Breast epithelium (tissue), 4 donors: ENCODE data around the gene AFG3L2. TPM values are rescaled to one million over a fixed set of nuclear protein-coding genes. Genes with fewer than 3 reads are reported as not detected.

Experiments
- DNase-seq, 2 donors: peaks; one replicate each; pipeline ENCODE4 v3.0.0-alpha.2; 2019; ENCODE audit warnings: low spot score in 2 of 2
- H3K27ac ChIP-seq, 2 donors: fragments of 200-600 bp; sonication (generic) in 1 of 2; one replicate each; pipeline ENCODE4 v1.5.1; 2016 to 2019; ENCODE audit warnings: mild to moderate bottlenecking in 1 of 2
- H3K27me3 ChIP-seq, 2 donors: fragments of 200-600 bp; sonication (generic) in 1 of 2; one replicate each; pipeline versions ENCODE4 v1.5.1 to v1.6.0; 2017 to 2019; ENCODE audit warnings: control low read depth in 1 of 2, mild to moderate bottlenecking in 1 of 2
- H3K36me3 ChIP-seq: fragments of 200-600 bp; one replicate; pipeline ENCODE4 v1.5.1; 2019
- H3K4me1 ChIP-seq, 2 donors: fragments of 200-600 bp; sonication (generic); one replicate each; pipeline ENCODE4 v1.5.1; 2016 to 2019; ENCODE audit warnings: control low read depth in 1 of 2
- H3K4me3 ChIP-seq, 3 donors: fragments of 200-600 bp; sonication (generic); 1 replicate in 2 of 3; 2 replicates in 1 of 3; pipeline ENCODE4 v1.5.1; 2016 to 2019; ENCODE audit warnings: mild to moderate bottlenecking in 3 of 3, moderate library complexity in 2 of 3
- H3K9me3 ChIP-seq, 2 donors: fragments of 200-600 bp; sonication (generic) in 1 of 2; one replicate each; pipeline ENCODE4 v1.5.1; 2016 to 2019; ENCODE audit warnings: control low read depth in 1 of 2
- POLR2A ChIP-seq: fragments of 450-650 bp; IDR thresholded peaks from one replicate; pipeline ENCODE4 v1.6.1; 2016; ENCODE audit warnings: antibody characterized with exemption, mild to moderate bottlenecking, moderate library complexity
- POLR2AphosphoS5 ChIP-seq, 3 donors: sonication (generic); formaldehyde crosslinking; IDR thresholded peaks; one replicate each; pipeline ENCODE4 v1.6.1; 2017; ENCODE audit warnings: antibody characterized with exemption in 3 of 3
- intact Hi-C: fragments of 100-400 bp; cut with DNase I; formaldehyde crosslinking; loops from one replicate; pipeline ENCODE4 v1.15.1; 2023; ENCODE audit warnings: low total_unique reads
- total RNA-seq, 3 donors: library from RNA; depleted of rRNA; stranded (reverse); fragments of >200 nt; gene quantifications; one replicate each; pipeline ENCODE4 v1.1.0, GENCODE V29; 2016
- TF ChIP-seq, protein P1 (sequence below), 3 donors: fragments of 450-650 bp; IDR thresholded peaks; one replicate each; pipeline ENCODE4 v1.5.1; 2016 to 2017; ENCODE audit warnings: antibody characterized with exemption in 3 of 3, mild to moderate bottlenecking in 3 of 3, moderate library complexity in 3 of 3

Gene AFG3L2
- total RNA-seq, 3 donors from 2014 or later: 37.0 to 43.5 (median 42.7) TPM

DNA sequence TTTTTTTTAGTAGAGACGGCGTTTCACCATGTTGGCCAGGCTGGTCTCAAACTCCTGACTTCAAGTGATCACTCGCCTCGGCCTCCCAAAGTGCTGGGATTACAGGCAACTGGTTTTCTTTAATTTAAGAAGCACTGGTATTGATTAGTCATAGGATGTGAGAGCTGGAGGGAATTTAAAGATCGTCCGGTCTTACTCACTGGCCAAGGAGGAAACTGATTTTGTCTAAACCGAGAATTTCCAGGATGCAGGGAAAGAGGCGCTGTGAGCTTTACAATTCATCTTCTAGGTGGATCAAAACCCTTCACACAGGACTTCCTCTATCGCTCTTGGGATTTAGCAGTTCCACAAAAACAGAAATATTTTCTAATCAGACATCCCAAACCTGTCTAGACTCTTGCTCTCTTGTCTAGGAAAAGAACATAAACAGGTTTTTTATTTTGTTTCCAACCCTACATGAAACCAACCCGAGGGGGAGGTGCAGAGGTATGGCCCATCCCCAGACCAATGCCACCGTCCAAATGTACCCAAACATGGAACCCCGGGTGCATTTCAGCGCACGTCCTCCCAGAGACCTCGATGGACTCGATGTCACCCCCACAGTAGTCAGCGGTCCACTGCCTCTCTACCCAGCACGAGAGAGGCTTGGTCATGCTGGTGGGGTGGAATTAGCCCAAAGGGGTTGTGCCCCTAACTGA lies 81.5 kb downstream of the AFG3L2 start:
- H3K9me3 ChIP-seq: no peaks in the 10 kb centered on the region
- no peak overlapping the region for H3K27ac ChIP-seq
- no peaks in the 10 kb centered on the region for H3K36me3 ChIP-seq
- H3K27me3 ChIP-seq: no peaks in the 10 kb centered on the region
- H3K4me3 ChIP-seq: no peak overlapping the region
- intact Hi-C loops: no loop called here
- no peak for DNase-seq
- no peak for TF ChIP-seq POLR2A
- no peak for TF ChIP-seq POLR2AphosphoS5 (IDR thresholded peaks at IDR 0.05)
- TF ChIP-seq, protein P1, sequence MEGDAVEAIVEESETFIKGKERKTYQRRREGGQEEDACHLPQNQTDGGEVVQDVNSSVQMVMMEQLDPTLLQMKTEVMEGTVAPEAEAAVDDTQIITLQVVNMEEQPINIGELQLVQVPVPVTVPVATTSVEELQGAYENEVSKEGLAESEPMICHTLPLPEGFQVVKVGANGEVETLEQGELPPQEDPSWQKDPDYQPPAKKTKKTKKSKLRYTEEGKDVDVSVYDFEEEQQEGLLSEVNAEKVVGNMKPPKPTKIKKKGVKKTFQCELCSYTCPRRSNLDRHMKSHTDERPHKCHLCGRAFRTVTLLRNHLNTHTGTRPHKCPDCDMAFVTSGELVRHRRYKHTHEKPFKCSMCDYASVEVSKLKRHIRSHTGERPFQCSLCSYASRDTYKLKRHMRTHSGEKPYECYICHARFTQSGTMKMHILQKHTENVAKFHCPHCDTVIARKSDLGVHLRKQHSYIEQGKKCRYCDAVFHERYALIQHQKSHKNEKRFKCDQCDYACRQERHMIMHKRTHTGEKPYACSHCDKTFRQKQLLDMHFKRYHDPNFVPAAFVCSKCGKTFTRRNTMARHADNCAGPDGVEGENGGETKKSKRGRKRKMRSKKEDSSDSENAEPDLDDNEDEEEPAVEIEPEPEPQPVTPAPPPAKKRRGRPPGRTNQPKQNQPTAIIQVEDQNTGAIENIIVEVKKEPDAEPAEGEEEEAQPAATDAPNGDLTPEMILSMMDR (IDR thresholded peaks at IDR 0.05): no peak
- H3K4me1 ChIP-seq: no peaks in the 10 kb centered on the region

DNA sequence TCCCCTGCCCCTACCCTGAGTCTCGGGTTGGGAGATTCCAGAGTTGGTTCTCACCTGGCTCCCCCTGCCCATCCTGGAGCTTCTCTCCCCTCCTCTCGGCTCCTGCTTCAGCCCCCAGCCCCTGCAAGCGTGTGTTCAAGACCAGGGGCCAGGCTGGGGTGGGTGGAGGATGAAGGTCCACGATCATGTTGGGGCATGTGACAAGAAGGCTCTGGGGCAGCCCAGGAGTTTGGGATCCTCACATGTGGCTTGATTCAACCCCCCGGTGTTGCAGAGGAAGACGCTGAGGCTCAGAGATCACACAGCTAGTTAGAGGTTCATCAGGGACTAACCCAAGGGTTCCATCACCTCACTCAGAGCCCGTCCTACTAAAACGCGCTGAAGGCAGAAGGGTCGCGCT lies 83.2 kb downstream of the AFG3L2 start:
- intact Hi-C loops: no loop called here
- H3K36me3 ChIP-seq: no peaks in the 10 kb centered on the region
- TF ChIP-seq POLR2A (no peak), POLR2AphosphoS5 (IDR thresholded peaks at IDR 0.05) (no peak)
- no peak overlapping the region for H3K27ac ChIP-seq
- H3K4me3 ChIP-seq: no peak overlapping the region
- DNase-seq: no peak
- H3K9me3 ChIP-seq: no peaks in the 10 kb centered on the region
- peaks cover 0 to 3% of the 10 kb centered on the region in 2 donors for H3K4me1 ChIP-seq
- H3K27me3 ChIP-seq: no peaks in the 10 kb centered on the region

DNA sequence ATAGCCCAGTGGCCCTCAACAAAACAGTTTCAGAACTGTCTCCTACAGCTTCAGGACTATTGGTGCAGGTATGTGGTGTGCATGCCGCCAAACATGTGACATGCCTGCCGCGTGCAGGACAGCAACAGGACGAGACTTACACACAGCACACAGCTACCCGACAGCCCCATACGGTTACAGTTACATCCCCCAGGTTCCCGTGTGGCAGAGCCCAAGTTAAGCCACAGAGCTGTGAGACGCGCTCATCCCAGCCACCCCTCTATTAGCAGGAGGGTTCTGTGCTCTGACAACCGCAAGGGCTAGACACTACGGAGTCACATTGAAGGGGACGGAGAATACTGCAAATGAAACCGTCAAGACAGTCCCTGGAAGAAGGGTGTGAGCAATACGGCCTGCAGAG lies 85.3 kb downstream of the AFG3L2 start:
- Histone ChIP-seq H3K4me1 (peaks cover 0 to 5% of the 10 kb centered on the region in 2 donors), H3K27me3 (no peaks in the 10 kb centered on the region), H3K27ac (no peak overlapping the region), H3K36me3 (no peaks in the 10 kb centered on the region), H3K4me3 (no peak overlapping the region), H3K9me3 (no peaks in the 10 kb centered on the region)
- TF ChIP-seq, protein P1 (IDR thresholded peaks at IDR 0.05): no peak
- TF ChIP-seq POLR2A (no peak), POLR2AphosphoS5 (IDR thresholded peaks at IDR 0.05) (no peak)
- intact Hi-C loops: no loop called here
- no peak for DNase-seq

DNA sequence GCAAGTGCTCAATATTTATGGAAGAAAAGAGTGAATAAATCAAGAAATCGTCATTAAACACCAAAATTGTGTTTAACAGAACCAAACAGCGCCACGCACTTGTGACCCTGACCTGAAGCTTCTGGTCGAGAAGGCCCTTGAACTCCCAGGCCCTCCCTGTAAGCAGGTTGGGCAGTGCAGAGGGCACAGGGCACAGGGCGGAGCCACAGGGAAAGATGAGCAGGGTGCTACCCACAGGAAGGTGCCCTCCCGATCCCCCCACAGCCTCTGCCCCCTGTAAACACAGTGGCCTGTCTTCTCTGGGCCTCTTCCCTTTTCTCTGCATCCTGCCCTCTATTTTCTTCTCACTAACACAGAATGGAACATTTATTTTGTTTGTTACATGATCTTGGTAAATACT lies 85.9 kb downstream of the AFG3L2 start:
- H3K27me3 ChIP-seq: no peaks in the 10 kb centered on the region
- intact Hi-C loops: no loop called here
- no peaks in the 10 kb centered on the region for H3K9me3 ChIP-seq
- no peaks in the 10 kb centered on the region for H3K36me3 ChIP-seq
- no peak for DNase-seq
- no peak overlapping the region for H3K4me3 ChIP-seq
- TF ChIP-seq POLR2A: no peak
- TF ChIP-seq, protein P1 (IDR thresholded peaks at IDR 0.05): no peak
- no peak for TF ChIP-seq POLR2AphosphoS5 (IDR thresholded peaks at IDR 0.05)
- no peak overlapping the region for H3K27ac ChIP-seq
- peaks cover 0 to 5% of the 10 kb centered on the region in 2 donors for H3K4me1 ChIP-seq

DNA sequence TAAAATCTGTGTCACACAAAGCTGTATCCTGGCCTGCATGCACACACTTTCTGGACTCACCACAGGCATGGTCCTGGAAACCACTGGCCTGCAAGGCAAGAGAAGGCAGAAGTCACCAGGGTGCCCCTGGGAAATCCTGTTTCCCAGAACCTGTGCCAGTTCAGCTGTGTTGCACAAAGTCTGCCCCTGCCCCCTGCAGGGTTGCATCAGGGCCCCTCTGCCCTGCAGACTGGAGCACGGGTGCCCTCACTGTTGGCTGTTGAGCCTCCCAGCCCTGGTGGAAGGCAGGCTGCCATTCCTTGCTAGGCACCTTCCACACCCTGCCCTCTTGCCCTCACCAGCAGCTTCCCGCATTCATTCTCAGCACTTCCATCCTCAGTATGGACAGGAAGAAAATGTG lies 86.9 kb downstream of the AFG3L2 start:
- Histone ChIP-seq H3K4me3 (no peak overlapping the region), H3K36me3 (no peaks in the 10 kb centered on the region), H3K27me3 (no peaks in the 10 kb centered on the region), H3K9me3 (no peaks in the 10 kb centered on the region), H3K27ac (no peak overlapping the region), H3K4me1 (peaks cover 0 to 5% of the 10 kb centered on the region in 2 donors)
- DNase-seq: no peak
- intact Hi-C loops: no loop called here
- TF ChIP-seq POLR2A (no peak), POLR2AphosphoS5 (IDR thresholded peaks at IDR 0.05) (no peak)
- TF ChIP-seq, protein P1 (IDR thresholded peaks at IDR 0.05): no peak
